ENCODE results near the gene RCCD1. TPM values are rescaled to one million over a fixed set of nuclear protein-coding genes. Genes with fewer than 3 reads are reported as not detected.

RCCD1 gene
- total RNA-seq, 1 experiment from 2014 or later, result 22.8 TPM

- H3K9me3 ChIP-seq (ENCODE audit: control insufficient read depth, low read depth, low read length), result no peaks in the 10 kb centered on the region
- H4K8ac ChIP-seq (replicated peaks; ENCODE audit: insufficient read length, low read depth, low read length), result no peak overlapping the region
- H3K4me3 Mint-ChIP-seq, result no peak overlapping the region
- no peak overlapping the region for H2BK15ac ChIP-seq (ENCODE audit: low read depth, low read length)
- H3K27ac ChIP-seq (ENCODE audit: insufficient read length, low read depth, low read length), result no peak overlapping the region
- H4K20me1 ChIP-seq (ENCODE audit: control insufficient read depth, insufficient read depth, insufficient read length), result no peaks in the 10 kb centered on the region
- no peaks in the 10 kb centered on the region for H3K79me1 ChIP-seq (ENCODE audit: insufficient read depth, low read depth, low read length, poor library complexity, severe bottlenecking)
- no peak overlapping the region for H3K4me2 ChIP-seq (ENCODE audit: insufficient read depth, insufficient read length, low read length)
- H3K9ac ChIP-seq (ENCODE audit: extremely low read depth, insufficient read length, low read length), result no peak overlapping the region
- no peak for DNase-seq
- H3K27me3 ChIP-seq (ENCODE audit: insufficient read depth, low read length), result no peaks in the 10 kb centered on the region
- no peaks in the 10 kb centered on the region for H3K4me1 Mint-ChIP-seq
- H3K4me1 ChIP-seq (ENCODE audit: insufficient read depth, low read length), result no peaks in the 10 kb centered on the region
- H3K36me3 Mint-ChIP-seq (ENCODE audit: insufficient read depth in 1 of 3, low read depth in 3 of 3), result peaks cover 37 to 88% (median 70%) of the 10 kb centered on the region in 3 experiments; a peak in 6 of 7 replicates
- H2BK120ac ChIP-seq (ENCODE audit: low read depth, low read length, poor library complexity, severe bottlenecking), result no peak overlapping the region
- H3K4ac ChIP-seq (ENCODE audit: low read depth, low read length), result no peak overlapping the region
- H2BK5ac ChIP-seq (ENCODE audit: insufficient read length, low read length), result no peak overlapping the region
- H3K79me2 ChIP-seq (ENCODE audit: insufficient read depth, low read length), result no peaks in the 10 kb centered on the region
- no peak overlapping the region for H3K56ac ChIP-seq (ENCODE audit: insufficient read length, low read depth, low read length)
- no peak overlapping the region for H2AK5ac ChIP-seq (ENCODE audit: insufficient read length, low read length)
- peak overlapping the region in 1 of 3 experiments; percentile 49; a peak in 1 of 7 replicates for H3K27ac Mint-ChIP-seq
- no peak overlapping the region for H4K91ac ChIP-seq (ENCODE audit: insufficient read length, low read depth, low read length)
- H3K23me2 ChIP-seq (ENCODE audit: insufficient read length, low read depth, low read length, poor library complexity, severe bottlenecking), result peaks cover 3% of the 10 kb centered on the region
- H2AFZ ChIP-seq (ENCODE audit: low read length), result no peak overlapping the region
- H2BK12ac ChIP-seq (ENCODE audit: insufficient read length, low read depth, low read length), result no peak overlapping the region
- no peak overlapping the region for H3K23ac ChIP-seq (ENCODE audit: insufficient read length, low read depth, low read length)
- H3K18ac ChIP-seq (ENCODE audit: insufficient read length, low read depth, low read length), result no peak overlapping the region
- H3T11ph ChIP-seq (ENCODE audit: low read length), result no peak overlapping the region
- TF ChIP-seq CTCF (conservative IDR thresholded peaks at IDR 0.05), result no peak
- no peaks in the 10 kb centered on the region for H3K9me3 Mint-ChIP-seq
- H3K14ac ChIP-seq (ENCODE audit: insufficient read depth, low read length), result no peak overlapping the region
- WGBS (ENCODE audit: extremely low coverage, insufficient read length, low lambda C conversion rate), result no CpG with 5 or more reads among the region's 8 CpGs
- no peak overlapping the region for H4K5ac ChIP-seq (ENCODE audit: insufficient read length, low read depth, low read length)
- no peaks in the 10 kb centered on the region for H3K27me3 Mint-ChIP-seq (ENCODE audit: low read depth)
- H2BK20ac ChIP-seq (ENCODE audit: low read depth, low read length, poor library complexity, severe bottlenecking), result no peak overlapping the region
Measured at GRCh38 chr15:90948506-90948905, 6.2 kb upstream of the RCCD1 start.

Data from H9 (cell line).